CD14-positive monocyte (primary cell): Measurements from ENCODE around the gene GLUD2. TPM values are rescaled to one million over a fixed set of nuclear protein-coding genes. Genes with fewer than 3 reads are reported as not detected.

Experiments
- DNase-seq, 3 donors: peaks; one replicate each; pipeline ENCODE4 v3.0.0-alpha.2; 2011 to 2022
- H2AFZ ChIP-seq: 2 replicates; pipeline ENCODE4 v1.6.0; 2012; ENCODE audit warnings: mild to moderate bottlenecking, low read depth, low read length, inconsistent platforms; ENCODE audit not compliant: insufficient read depth, poor library complexity, severe bottlenecking
- H3K27ac ChIP-seq, 2 donors: 1 replicate in 1 of 2; 2 replicates in 1 of 2; pipeline ENCODE4 v1.5.1; 2012 to 2013; ENCODE audit warnings: low read length in 2 of 2, control low read depth in 1 of 2, inconsistent platforms in 1 of 2, low read depth in 1 of 2, mild to moderate bottlenecking in 1 of 2
- H3K27me3 ChIP-seq, 2 donors: one replicate each; pipeline versions ENCODE4 v1.6.0 to v1.6.1; 2011 to 2013; ENCODE audit warnings: low read length in 2 of 2; ENCODE audit not compliant: control insufficient read depth in 2 of 2, insufficient read depth in 2 of 2
- H3K36me3 ChIP-seq, 2 donors: replicated peaks in 1 of 2; 1 replicate in 1 of 2; 2 replicates in 1 of 2; pipeline versions ENCODE4 v1.5.1 to v1.6.1; 2012 to 2013; ENCODE audit warnings: low read length in 2 of 2, control low read depth in 1 of 2, inconsistent platforms in 1 of 2, mild to moderate bottlenecking in 1 of 2; ENCODE audit not compliant: insufficient read depth in 2 of 2, control insufficient read depth in 1 of 2
- H3K4me1 ChIP-seq, 2 donors: 1 replicate in 1 of 2; 2 replicates in 1 of 2; pipeline versions ENCODE4 v1.5.1 to v1.6.1; 2012 to 2013; ENCODE audit warnings: low read length in 2 of 2, control low read depth in 1 of 2, inconsistent platforms in 1 of 2, mild to moderate bottlenecking in 1 of 2, moderate library complexity in 1 of 2; ENCODE audit not compliant: insufficient read depth in 2 of 2, control insufficient read depth in 1 of 2
- H3K4me2 ChIP-seq: replicated peaks from 2 replicates; pipeline ENCODE3; 2012; ENCODE audit warnings: low read length, moderate library complexity, mild to moderate bottlenecking; ENCODE audit not compliant: poor library complexity, severe bottlenecking; ENCODE audit errors: extremely low read depth
- H3K4me3 ChIP-seq, 3 experiments: fragments of 200-600 bp in 1 of 3; sonication (generic) in 1 of 3; replicated peaks in 1 of 3; 1 replicate in 2 of 3; 2 replicates in 1 of 3; pipeline ENCODE4 v1.5.1; 2011 to 2013; ENCODE audit warnings: low read length in 3 of 3, mild to moderate bottlenecking in 3 of 3, control low read depth in 2 of 3, low read depth in 2 of 3, inconsistent platforms in 1 of 3, moderate library complexity in 1 of 3
- H3K79me2 ChIP-seq: 2 replicates; pipeline ENCODE4 v1.6.0; 2012; ENCODE audit warnings: mild to moderate bottlenecking, control low read depth, inconsistent platforms, low read length, moderate library complexity; ENCODE audit not compliant: insufficient read depth
- H3K9ac ChIP-seq: 2 replicates; pipeline ENCODE4 v1.6.0; 2017; ENCODE audit warnings: low read length, mild to moderate bottlenecking; ENCODE audit not compliant: insufficient read depth, poor library complexity, severe bottlenecking
- H3K9me3 ChIP-seq, 2 donors: replicated peaks in 1 of 2; 1 replicate in 1 of 2; 2 replicates in 1 of 2; pipeline versions ENCODE4 v1.5.1 to v1.6.1; 2012 to 2013; ENCODE audit warnings: low read length in 2 of 2, control low read depth in 1 of 2; ENCODE audit not compliant: control insufficient read depth in 1 of 2, insufficient read depth in 1 of 2
- H4K20me1 ChIP-seq: 2 replicates; pipeline ENCODE4 v1.6.0; 2012; ENCODE audit warnings: mild to moderate bottlenecking, low read length, control low read depth, moderate library complexity; ENCODE audit not compliant: insufficient read depth
- H3K27ac Mint-ChIP-seq, 7 donors: one replicate each; pipeline ENCODE4 v1.8.0; 2020; ENCODE audit warnings: mild to moderate bottlenecking in 7 of 7, mixed read lengths in 7 of 7, moderate library complexity in 6 of 7, inconsistent platforms in 2 of 7
- H3K27me3 Mint-ChIP-seq, 3 donors: one replicate each; pipeline ENCODE4 v1.8.0; 2021 to 2022; ENCODE audit warnings: low read depth in 3 of 3, mild to moderate bottlenecking in 3 of 3, mixed read lengths in 3 of 3, moderate library complexity in 3 of 3, inconsistent platforms in 1 of 3
- H3K36me3 Mint-ChIP-seq, 2 donors: one replicate each; pipeline ENCODE4 v1.8.0; 2020; ENCODE audit warnings: mixed read lengths in 2 of 2, inconsistent platforms in 1 of 2, mild to moderate bottlenecking in 1 of 2
- H3K4me1 Mint-ChIP-seq: one replicate; pipeline ENCODE4 v1.8.0; 2020; ENCODE audit warnings: mild to moderate bottlenecking, mixed read lengths
- H3K4me3 Mint-ChIP-seq, 2 donors: one replicate each; pipeline ENCODE4 v1.8.0; 2020; ENCODE audit warnings: mild to moderate bottlenecking in 2 of 2, mixed read lengths in 2 of 2, moderate library complexity in 1 of 2
- H3K9me3 Mint-ChIP-seq, 7 donors: one replicate each; pipeline ENCODE4 v1.8.0; 2020 to 2022; ENCODE audit warnings: mixed read lengths in 7 of 7, mild to moderate bottlenecking in 6 of 7, moderate library complexity in 6 of 7, inconsistent platforms in 2 of 7
- WGBS: methylation state at CpG from one replicate; pipeline ENCODE4 v1.1.5; 2013; ENCODE audit warnings: missing lambda C conversion rate; ENCODE audit not compliant: insufficient coverage; 5-methylcytosine and 5-hydroxymethylcytosine counted together
- intact Hi-C, 2 donors: fragments of 100-400 bp; cut with micrococcal nuclease; formaldehyde crosslinking; loops; one replicate each; pipeline versions ENCODE4 v1.15.0 to v1.15.1; 2023
- polyA plus RNA-seq, 3 donors: library from polyadenylated mRNA; depleted of rRNA in 1 of 3; unstranded in 2 of 3; stranded (reverse) in 1 of 3; fragments of 300-500 nt in 2 of 3; fragments of >200 nt in 1 of 3; fragmentation: Illumina TruSeq in 2 of 3; gene quantifications; 1 replicate in 2 of 3; 2 replicates in 1 of 3; pipeline ENCODE4 v1.2.3, GENCODE V29; 2012 to 2021
- TF ChIP-seq, protein P1 (sequence below): fragments of 200-600 bp; IDR thresholded peaks from one replicate; pipeline ENCODE4 v1.8.0; 2022; ENCODE audit warnings: antibody characterized with exemption, mild to moderate bottlenecking

GLUD2 gene
- polyA plus RNA-seq, 3 donors, result 0.44 to 0.55 (median 0.47) TPM

DNA sequence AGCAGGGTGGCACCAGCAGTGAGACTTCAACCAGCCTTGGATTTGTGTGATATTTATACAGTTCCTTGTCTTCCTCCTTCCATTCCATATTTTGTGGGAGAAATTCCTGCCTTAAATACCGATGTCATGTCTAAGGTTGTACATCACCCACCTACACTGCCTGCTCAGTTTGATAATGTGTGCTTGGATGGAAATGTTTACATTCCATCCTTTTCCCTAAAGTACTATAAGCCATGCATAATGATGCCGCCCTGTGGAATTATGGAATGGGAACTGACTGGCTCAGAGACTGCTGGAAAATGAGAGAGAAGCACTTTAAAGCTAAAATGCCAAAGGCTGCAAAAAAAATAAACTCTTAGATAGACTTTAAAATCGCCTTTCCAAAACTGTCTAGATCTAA is 11.3 kb upstream of the GLUD2 start:
- Histone ChIP-seq H3K27ac (no peak overlapping the region), H3K4me1 (no peaks in the 10 kb centered on the region), H2AFZ (no peak overlapping the region), H3K36me3 (no peaks in the 10 kb centered on the region), H3K79me2 (no peaks in the 10 kb centered on the region), H3K4me3 (no peak overlapping the region), H3K9me3 (no peaks in the 10 kb centered on the region), H3K27me3 (no peaks in the 10 kb centered on the region), H3K4me2 (no peak overlapping the region), H3K9ac (no peak overlapping the region), H4K20me1 (no peaks in the 10 kb centered on the region)
- Mint-ChIP-seq H3K9me3 (peaks cover 0 to 4% (median 2%) of the 10 kb centered on the region in 7 donors), H3K4me3 (no peak overlapping the region), H3K4me1 (no peaks in the 10 kb centered on the region), H3K36me3 (no peaks in the 10 kb centered on the region), H3K27me3 (peaks cover 0 to 5% (median 0%) of the 10 kb centered on the region in 3 donors), H3K27ac (no peak overlapping the region)
- intact Hi-C loops, result no loop called here
- DNase-seq, result no peak
- no CpG with 5 or more reads among the region's 3 CpGs for WGBS
- TF ChIP-seq, protein P1, sequence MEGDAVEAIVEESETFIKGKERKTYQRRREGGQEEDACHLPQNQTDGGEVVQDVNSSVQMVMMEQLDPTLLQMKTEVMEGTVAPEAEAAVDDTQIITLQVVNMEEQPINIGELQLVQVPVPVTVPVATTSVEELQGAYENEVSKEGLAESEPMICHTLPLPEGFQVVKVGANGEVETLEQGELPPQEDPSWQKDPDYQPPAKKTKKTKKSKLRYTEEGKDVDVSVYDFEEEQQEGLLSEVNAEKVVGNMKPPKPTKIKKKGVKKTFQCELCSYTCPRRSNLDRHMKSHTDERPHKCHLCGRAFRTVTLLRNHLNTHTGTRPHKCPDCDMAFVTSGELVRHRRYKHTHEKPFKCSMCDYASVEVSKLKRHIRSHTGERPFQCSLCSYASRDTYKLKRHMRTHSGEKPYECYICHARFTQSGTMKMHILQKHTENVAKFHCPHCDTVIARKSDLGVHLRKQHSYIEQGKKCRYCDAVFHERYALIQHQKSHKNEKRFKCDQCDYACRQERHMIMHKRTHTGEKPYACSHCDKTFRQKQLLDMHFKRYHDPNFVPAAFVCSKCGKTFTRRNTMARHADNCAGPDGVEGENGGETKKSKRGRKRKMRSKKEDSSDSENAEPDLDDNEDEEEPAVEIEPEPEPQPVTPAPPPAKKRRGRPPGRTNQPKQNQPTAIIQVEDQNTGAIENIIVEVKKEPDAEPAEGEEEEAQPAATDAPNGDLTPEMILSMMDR, result no peak

DNA sequence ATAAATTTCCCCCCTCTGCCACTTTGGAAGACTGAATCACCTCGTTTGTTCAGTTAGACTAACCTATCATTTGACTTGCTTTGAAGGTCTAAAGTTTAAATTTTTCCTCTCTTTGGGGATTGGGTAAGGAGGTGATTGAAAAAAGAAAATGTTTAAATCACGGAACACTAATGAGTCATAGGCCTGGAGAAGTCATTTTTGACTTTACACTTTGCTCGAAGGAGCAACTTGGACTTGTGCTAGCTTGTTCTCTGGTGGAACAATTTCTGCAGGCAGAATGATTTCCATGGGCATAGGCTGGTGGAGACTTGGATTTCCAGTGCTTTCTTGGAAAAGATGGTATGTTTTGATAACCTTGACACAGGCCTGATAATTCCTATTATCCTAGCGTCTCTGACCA is 10.5 kb upstream of the GLUD2 start:
- Histone ChIP-seq H4K20me1 (no peaks in the 10 kb centered on the region), H2AFZ (no peak overlapping the region), H3K27me3 (no peaks in the 10 kb centered on the region), H3K4me3 (no peak overlapping the region), H3K9ac (no peak overlapping the region), H3K4me2 (no peak overlapping the region), H3K36me3 (no peaks in the 10 kb centered on the region), H3K4me1 (no peaks in the 10 kb centered on the region), H3K9me3 (no peaks in the 10 kb centered on the region), H3K27ac (no peak overlapping the region), H3K79me2 (no peaks in the 10 kb centered on the region)
- no peaks in the 10 kb centered on the region for H3K4me1 Mint-ChIP-seq
- H3K27ac Mint-ChIP-seq, result no peak overlapping the region
- H3K9me3 Mint-ChIP-seq, result peaks cover 0 to 5% (median 2%) of the 10 kb centered on the region in 7 donors
- intact Hi-C loops, result no loop called here
- no peak overlapping the region for H3K4me3 Mint-ChIP-seq
- H3K36me3 Mint-ChIP-seq, result no peaks in the 10 kb centered on the region
- H3K27me3 Mint-ChIP-seq, result peaks cover 0 to 2% (median 0%) of the 10 kb centered on the region in 3 donors
- no peak for DNase-seq
- WGBS, result 90% methylated on average over 2 of the region's 4 CpGs
- TF ChIP-seq, protein P1, result no peak
